ENCODE measurements around the gene SHC4.

The SHC4 gene

GRCh38 chr15:48968066-48968465 is 4.3 kb upstream of the SHC4 start:
- DNase-seq (ENCODE audit: low read depth), result no peak

- DNase-seq (ENCODE audit: low read depth), result no peak
Measured at GRCh38 chr15:48967336-48967735, 3.6 kb upstream of the SHC4 start.

GRCh38 chr15:48966595-48967301 is 3.0 kb upstream of the SHC4 start:
- no peak for DNase-seq (ENCODE audit: low read depth)

DNA sequence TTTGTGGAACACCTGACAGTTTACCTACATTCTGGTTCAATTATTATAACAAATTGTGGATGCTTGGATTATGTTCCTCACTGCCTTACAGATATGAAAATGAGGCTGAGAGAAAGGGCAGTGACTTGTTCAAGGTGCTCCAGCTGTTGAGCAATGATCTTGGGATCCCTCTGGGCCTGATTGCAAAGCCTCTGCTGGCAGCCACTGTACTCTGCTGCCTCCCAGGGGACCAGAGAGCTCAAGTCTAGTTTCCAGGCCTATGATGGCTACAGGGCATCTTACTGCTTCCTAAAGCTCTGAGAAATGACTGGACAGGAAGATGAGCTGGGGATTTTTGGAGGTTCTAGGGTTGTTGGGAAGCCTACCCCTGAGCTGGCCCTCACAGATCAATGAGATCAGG is 2.3 kb upstream of the SHC4 start:
- DNase-seq (ENCODE audit: low read depth), result no peak

DNA sequence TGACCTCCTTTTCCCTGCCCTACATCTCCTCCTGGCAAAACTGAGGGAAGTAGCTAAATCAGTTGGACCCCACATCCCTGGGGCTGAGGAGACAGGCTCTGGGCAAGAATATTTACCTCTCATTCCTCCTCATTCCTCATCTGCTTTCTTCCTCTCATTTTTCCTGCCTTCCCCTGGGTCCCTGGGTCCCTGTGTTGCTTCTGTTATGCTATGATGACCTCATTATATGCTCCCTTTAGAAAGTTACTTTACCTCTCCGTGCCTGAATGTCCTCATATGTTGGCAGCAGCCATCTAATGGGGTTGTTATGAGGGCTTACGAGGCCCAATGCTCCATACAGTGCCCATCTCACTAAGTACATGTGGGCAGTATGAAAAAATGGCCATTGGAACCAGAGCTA is 1.2 kb upstream of the SHC4 start:
- DNase-seq (ENCODE audit: low read depth), result no peak

DNA sequence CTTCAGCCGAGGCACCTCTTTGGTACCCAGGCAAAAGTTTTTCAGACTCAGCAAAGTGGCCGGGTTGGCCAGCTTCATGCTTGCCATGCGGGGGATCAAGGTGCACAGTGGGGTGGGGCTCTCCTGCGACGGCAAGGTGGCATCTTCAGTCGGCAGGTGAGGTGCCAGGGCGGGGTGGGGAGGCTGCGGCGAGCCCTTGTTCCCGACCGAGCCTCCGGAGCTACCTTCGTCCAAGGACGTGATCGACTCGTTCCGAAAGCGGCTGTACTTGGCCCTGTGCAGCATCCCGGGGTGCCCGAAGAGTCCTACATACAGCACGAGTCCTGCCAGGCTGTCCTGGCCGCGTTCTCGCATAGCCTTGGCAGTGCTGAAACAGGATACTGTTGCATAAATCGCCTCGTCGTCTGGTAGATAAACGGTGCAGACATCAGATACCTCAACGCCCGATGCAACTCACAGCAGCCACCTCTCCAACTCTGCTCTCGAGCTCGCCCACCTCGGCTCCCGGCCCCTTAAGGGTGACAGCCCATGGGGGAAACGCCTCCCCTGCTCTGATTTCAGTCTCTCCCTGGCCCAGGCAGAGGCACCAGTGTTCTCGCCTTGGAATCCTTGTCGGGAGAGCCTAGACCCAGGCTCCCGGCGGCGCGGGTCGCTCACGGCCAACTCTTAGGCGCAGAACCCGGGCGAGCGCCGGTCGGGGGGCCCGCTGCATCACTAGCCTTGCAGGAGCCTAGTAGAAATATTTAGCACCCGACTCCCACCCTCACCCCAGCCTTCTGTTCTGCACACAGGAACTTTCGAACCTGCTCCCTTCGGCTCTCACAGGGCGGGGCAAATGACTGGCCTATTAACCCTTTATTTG is 826 bp downstream of the SHC4 start:
- no peak for DNase-seq (ENCODE audit: low read depth)

GRCh38 chr15:48955967-48956366 is 7.8 kb downstream of the SHC4 start:
- no peak for DNase-seq (ENCODE audit: low read depth)

- DNase-seq (ENCODE audit: low read depth), result no peak
Measured at GRCh38 chr15:48955370-48955769, 8.3 kb downstream of the SHC4 start.

DNA sequence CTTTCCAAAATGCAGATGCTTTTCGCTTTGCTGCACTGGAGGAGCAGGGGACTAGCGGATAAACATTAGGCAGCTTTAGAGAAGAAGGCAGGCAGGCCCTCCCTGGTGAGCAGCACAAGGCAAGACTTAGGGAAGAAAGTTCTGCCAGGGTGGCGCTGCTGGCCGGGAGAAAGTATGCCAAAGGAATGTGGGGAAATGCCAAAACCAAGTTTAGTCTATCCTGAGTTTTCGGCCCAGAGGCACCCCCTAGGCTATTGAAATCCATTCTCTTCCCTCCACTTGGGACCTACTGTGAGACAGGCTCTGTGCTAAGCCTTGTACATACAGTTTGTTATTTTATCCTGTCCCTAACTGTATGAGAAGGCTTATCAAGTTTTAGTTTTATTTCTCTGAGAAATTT is 9.2 kb downstream of the SHC4 start:
- no peak for DNase-seq (ENCODE audit: low read depth)

GRCh38 chr15:48946840-48947187 is 16.9 kb downstream of the SHC4 start:
- no peak for DNase-seq (ENCODE audit: low read depth)

- no peak for DNase-seq (ENCODE audit: low read depth)
Measured at GRCh38 chr15:48946074-48946839, 17.5 kb downstream of the SHC4 start.

DNA sequence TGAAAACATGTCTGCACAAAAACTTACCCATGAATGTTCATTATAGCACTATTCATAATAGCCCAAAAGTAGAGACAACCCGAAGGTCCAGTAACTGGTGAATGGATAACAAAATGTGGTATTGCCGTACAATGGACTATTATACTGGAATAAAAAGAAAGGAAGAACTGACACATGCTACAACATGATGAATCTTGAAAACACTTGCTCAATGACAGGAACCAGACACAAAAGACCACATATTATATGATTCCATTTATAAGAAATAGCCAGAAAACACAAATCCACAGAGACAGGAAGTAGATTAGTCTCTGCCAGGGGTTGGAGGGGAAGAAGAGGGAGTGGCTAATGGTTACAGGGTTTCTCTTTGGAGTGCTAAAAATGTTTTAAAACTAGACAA is 18.3 kb downstream of the SHC4 start:
- no peak for DNase-seq (ENCODE audit: low read depth)

DNA sequence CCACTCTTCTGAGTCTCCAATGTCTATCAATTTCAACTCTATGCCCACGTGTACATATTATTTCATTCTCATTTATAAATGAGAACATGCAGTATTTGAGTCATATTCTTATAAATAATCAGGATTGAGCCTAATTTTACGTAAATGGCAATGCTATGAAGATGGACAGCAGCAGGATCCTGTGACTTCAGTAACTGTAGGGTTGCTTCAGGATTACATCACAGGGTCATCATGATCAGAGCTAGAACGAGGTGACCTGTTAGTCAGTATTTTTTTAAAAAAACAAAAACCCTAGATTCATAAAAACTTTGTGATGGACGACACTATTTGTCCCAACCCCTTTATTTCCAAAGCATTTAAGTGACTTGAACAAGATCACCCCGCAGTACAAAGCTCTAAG is 21.8 kb downstream of the SHC4 start:
- DNase-seq (ENCODE audit: low read depth), result no peak

GRCh38 chr15:48940508-48940907 is 23.2 kb downstream of the SHC4 start:
- no peak for DNase-seq (ENCODE audit: low read depth)

- no peak for DNase-seq (ENCODE audit: low read depth)
Measured at GRCh38 chr15:48939648-48940047, 24.1 kb downstream of the SHC4 start.

DNA sequence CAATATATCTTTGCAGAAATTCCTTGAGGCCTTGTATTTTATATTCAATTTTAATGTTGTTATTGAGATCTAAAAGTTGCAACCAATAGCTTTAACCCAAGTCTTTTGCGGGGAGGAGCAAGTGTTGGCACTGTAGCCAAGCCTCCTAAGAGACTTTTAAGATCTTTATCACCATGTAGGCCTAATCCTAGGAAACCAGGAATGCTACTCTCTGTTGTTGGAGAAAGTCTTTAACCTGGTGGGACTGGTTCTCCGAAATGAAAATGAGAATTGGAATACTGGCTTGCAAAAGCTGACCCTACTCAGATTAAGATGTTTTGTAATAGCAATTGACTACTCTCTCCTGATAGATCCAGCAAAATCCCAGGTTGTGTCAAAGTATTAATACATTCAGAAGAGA is 25.8 kb downstream of the SHC4 start:
- DNase-seq (ENCODE audit: low read depth), result no peak

DNA sequence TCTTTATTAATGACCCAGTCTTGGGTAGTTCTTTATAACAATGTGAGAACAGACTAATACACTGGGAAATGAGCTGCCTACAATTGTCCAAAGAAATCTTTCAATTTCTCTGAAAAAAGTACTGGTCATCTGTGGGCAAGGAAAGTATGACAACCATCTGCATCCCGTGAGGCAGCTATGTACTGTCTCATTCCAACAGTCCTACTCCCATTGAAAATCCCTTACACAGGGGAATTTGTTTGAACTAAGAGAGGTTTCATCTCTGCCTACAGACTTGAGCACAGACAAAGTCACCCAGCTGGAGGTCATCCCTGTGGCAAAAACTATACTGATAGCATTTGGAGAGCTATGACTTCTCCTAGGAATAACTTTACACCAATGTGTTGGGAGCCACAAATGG is 27.1 kb downstream of the SHC4 start:
- no peak for DNase-seq (ENCODE audit: low read depth)

DNA sequence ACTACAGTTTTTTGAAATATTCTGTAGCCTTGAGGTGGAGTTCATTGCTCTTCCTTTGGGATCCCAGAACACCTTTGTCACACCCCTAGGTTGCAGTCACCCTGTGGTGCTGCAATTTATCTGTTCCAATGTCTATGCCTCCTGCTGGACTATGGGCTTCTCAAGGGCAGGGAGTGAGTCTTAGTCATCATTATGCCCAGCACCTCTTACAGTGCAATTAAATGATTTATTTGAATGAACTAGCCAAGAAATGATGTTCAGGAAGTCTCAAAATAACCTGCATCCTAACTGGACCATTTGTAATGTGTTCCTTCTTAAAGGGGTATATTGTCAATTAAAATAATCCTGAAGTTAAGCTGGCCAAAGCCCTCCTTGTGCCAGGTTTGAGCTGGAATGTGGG is 28.5 kb downstream of the SHC4 start:
- no peak for DNase-seq (ENCODE audit: low read depth)

- DNase-seq (ENCODE audit: low read depth), result no peak
Measured at GRCh38 chr15:48930735-48931134, 33.0 kb downstream of the SHC4 start.

DNA sequence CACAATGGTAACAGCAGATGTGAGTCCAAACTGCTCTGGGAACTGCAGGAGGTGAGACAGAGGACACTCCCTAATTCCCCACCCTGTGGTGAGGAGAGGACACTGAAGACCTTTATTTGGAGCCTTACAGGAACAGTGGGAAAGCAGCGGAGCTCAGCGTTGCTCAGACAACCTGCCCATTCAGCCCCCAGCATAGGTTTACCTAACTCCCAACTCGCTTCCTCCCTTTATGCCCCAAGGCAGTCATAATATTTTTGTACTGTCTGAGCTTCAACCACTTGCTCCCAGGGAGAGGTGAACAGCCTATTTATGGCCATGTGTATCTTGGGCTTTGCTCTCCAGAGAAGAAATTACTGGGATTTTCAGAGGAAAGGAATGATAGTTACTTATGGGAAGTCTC is 34.1 kb downstream of the SHC4 start:
- no peak for DNase-seq (ENCODE audit: low read depth)

GRCh38 chr15:48928877-48929538 is 34.7 kb downstream of the SHC4 start:
- no peak for DNase-seq (ENCODE audit: low read depth)

- no peak for DNase-seq (ENCODE audit: low read depth)
Measured at GRCh38 chr15:48925714-48926223, 38.0 kb downstream of the SHC4 start.
